ENCODE measurements around the gene CX3CL1. TPM values are rescaled to one million over a fixed set of nuclear protein-coding genes. Genes with fewer than 3 reads are reported as not detected.

CX3CL1 gene
- total RNA-seq, 2 experiments from 2014 or later, result not detected

GRCh38 chr16:57419506-57419905 is 47.2 kb downstream of the CX3CL1 start:
- Mint-ChIP-seq H3K4me3 (no peak overlapping the region), H3K27ac (no peak overlapping the region), H3K27me3 (no peaks in the 10 kb centered on the region), H3K36me3 (no peaks in the 10 kb centered on the region), H3K9me3 (no peaks in the 10 kb centered on the region), H3K4me1 (ENCODE audit: low read depth) (peaks cover 13% of the 10 kb centered on the region)
- DNase-seq, result no peak
- intact Hi-C loops (cut with micrococcal nuclease), result loop anchor here (1.0 to 5.0 kb wide), 4 partner anchors 100 to 337 kb away; no protein-coding TSS in a partner anchor
- ChIA-PET CTCF (interaction anchor here (0.8 to 6.6 kb wide), 18 partner anchors 10 to 174 kb away, joined by 3 to 210 read pairs (median 4); partner anchors contain the start of genes ARL2BP, CCL17, DOK4 and POLR2C), POLR2A (interaction anchor here (1.0 kb wide), 1 partner anchor 174 kb away, joined by 3 read pairs; no protein-coding TSS in a partner anchor)

- Mint-ChIP-seq H3K27ac (no peak overlapping the region), H3K9me3 (no peaks in the 10 kb centered on the region), H3K4me1 (ENCODE audit: low read depth) (peaks cover 6% of the 10 kb centered on the region), H3K4me3 (no peak overlapping the region), H3K27me3 (no peaks in the 10 kb centered on the region), H3K36me3 (peaks cover under 1% of the 10 kb centered on the region)
- ChIA-PET CTCF (interaction anchor here (0.9 to 6.6 kb wide), 5 partner anchors 22 to 122 kb away, joined by 3 to 103 read pairs (median 4); partner anchors contain the start of genes CIAPIN1 and COQ9), POLR2A (interaction anchor here (0.9 kb wide), 1 partner anchor 25 kb away, joined by 3 read pairs; the partner anchor contains the start of genes CIAPIN1 and COQ9)
- intact Hi-C loops (cut with micrococcal nuclease), result no loop called here
- DNase-seq, result no peak
Observed at GRCh38 chr16:57422026-57422944, 50.0 kb downstream of the CX3CL1 start.

GRCh38 chr16:57423152-57423551 is 50.9 kb downstream of the CX3CL1 start:
- Mint-ChIP-seq H3K27me3 (no peaks in the 10 kb centered on the region), H3K36me3 (peaks cover 7% of the 10 kb centered on the region), H3K4me1 (ENCODE audit: low read depth) (peaks cover 3% of the 10 kb centered on the region), H3K27ac (no peak overlapping the region), H3K9me3 (no peaks in the 10 kb centered on the region), H3K4me3 (no peak overlapping the region)
- ChIA-PET POLR2A (no interaction called here), CTCF (interaction anchor here (1.8 kb wide), 1 partner anchor 24 kb away, joined by 4 read pairs; the partner anchor contains the start of genes CIAPIN1 and COQ9)
- DNase-seq, result no peak
- intact Hi-C loops (cut with micrococcal nuclease), result no loop called here

GRCh38 chr16:57424583-57424982 is 52.3 kb downstream of the CX3CL1 start:
- Mint-ChIP-seq H3K36me3 (peaks cover 17% of the 10 kb centered on the region), H3K4me3 (no peak overlapping the region), H3K4me1 (ENCODE audit: low read depth) (no peaks in the 10 kb centered on the region), H3K9me3 (no peaks in the 10 kb centered on the region), H3K27ac (no peak overlapping the region), H3K27me3 (no peaks in the 10 kb centered on the region)
- ChIA-PET POLR2A (no interaction called here), CTCF (interaction anchor here (1.5 kb wide), 1 partner anchor 95 kb away, joined by 3 read pairs; no protein-coding TSS in a partner anchor)
- DNase-seq, result no peak
- intact Hi-C loops (cut with micrococcal nuclease), result no loop called here

- no peaks in the 10 kb centered on the region for H3K4me1 Mint-ChIP-seq (ENCODE audit: low read depth)
- no peak overlapping the region for H3K27ac Mint-ChIP-seq
- no peaks in the 10 kb centered on the region for H3K27me3 Mint-ChIP-seq
- ChIA-PET CTCF (interaction anchor here (0.9 to 2.5 kb wide), 2 partner anchors 9 to 126 kb away, joined by 3 to 12 read pairs; no protein-coding TSS in a partner anchor), POLR2A (no interaction called here)
- H3K36me3 Mint-ChIP-seq, result peaks cover 30% of the 10 kb centered on the region
- DNase-seq, result no peak
- H3K4me3 Mint-ChIP-seq, result no peak overlapping the region
- intact Hi-C loops (cut with micrococcal nuclease), result no loop called here
- no peaks in the 10 kb centered on the region for H3K9me3 Mint-ChIP-seq
Observed at GRCh38 chr16:57426356-57426755, 54.1 kb downstream of the CX3CL1 start.

GRCh38 chr16:57427307-57427706 is 55.0 kb downstream of the CX3CL1 start:
- H3K27ac Mint-ChIP-seq, result no peak overlapping the region

GRCh38 chr16:57427824-57428223 is 55.5 kb downstream of the CX3CL1 start:
- Mint-ChIP-seq H3K27ac (no peak overlapping the region), H3K4me3 (no peak overlapping the region), H3K9me3 (no peaks in the 10 kb centered on the region), H3K36me3 (peaks cover 36% of the 10 kb centered on the region), H3K4me1 (ENCODE audit: low read depth) (peaks cover 1% of the 10 kb centered on the region), H3K27me3 (no peaks in the 10 kb centered on the region)
- intact Hi-C loops (cut with micrococcal nuclease), result no loop called here
- POLR2A ChIA-PET, result no interaction called here
- no peak for DNase-seq
- CTCF ChIA-PET, result no interaction called here

More at GRCh38 chr16:57427307-57427706, 55.0 kb downstream of the CX3CL1 start:
- intact Hi-C loops (cut with micrococcal nuclease), result no loop called here
- no peak for DNase-seq
- Mint-ChIP-seq H3K27me3 (no peaks in the 10 kb centered on the region), H3K4me1 (ENCODE audit: low read depth) (no peaks in the 10 kb centered on the region), H3K36me3 (peaks cover 32% of the 10 kb centered on the region), H3K9me3 (no peaks in the 10 kb centered on the region), H3K4me3 (no peak overlapping the region)
- POLR2A ChIA-PET, result interaction anchor here (0.6 kb wide), 1 partner anchor 497 kb away, joined by 3 read pairs; no protein-coding TSS in a partner anchor
- CTCF ChIA-PET, result interaction anchor here (0.9 to 2.5 kb wide), 2 partner anchors 10 to 127 kb away, joined by 3 to 12 read pairs; no protein-coding TSS in a partner anchor

GRCh38 chr16:57430955-57431354 is 58.7 kb downstream of the CX3CL1 start:
- Mint-ChIP-seq H3K9me3 (no peaks in the 10 kb centered on the region), H3K27me3 (no peaks in the 10 kb centered on the region), H3K27ac (no peak overlapping the region), H3K4me1 (ENCODE audit: low read depth) (peaks cover 4% of the 10 kb centered on the region), H3K4me3 (no peak overlapping the region), H3K36me3 (peaks cover 57% of the 10 kb centered on the region)
- no peak for DNase-seq
- intact Hi-C loops (cut with micrococcal nuclease), result no loop called here
- ChIA-PET CTCF (interaction anchor here (0.7 to 2.8 kb wide), 2 partner anchors 13 to 89 kb away, joined by 3 to 24 read pairs; no protein-coding TSS in a partner anchor), POLR2A (interaction anchor here (1.7 kb wide), 1 partner anchor 16 kb away, joined by 4 read pairs; the partner anchor contains the start of genes CIAPIN1 and COQ9)

- no peak overlapping the region for H3K27ac Mint-ChIP-seq
- CTCF ChIA-PET, result interaction anchor here (1.7 to 2.2 kb wide), 3 partner anchors 15 to 87 kb away, joined by 5 to 12 read pairs (median 6); no protein-coding TSS in a partner anchor
- no peaks in the 10 kb centered on the region for H3K9me3 Mint-ChIP-seq
- H3K36me3 Mint-ChIP-seq, result peaks cover 58% of the 10 kb centered on the region
- POLR2A ChIA-PET, result no interaction called here
- peaks cover 4% of the 10 kb centered on the region for H3K4me1 Mint-ChIP-seq (ENCODE audit: low read depth)
- no peaks in the 10 kb centered on the region for H3K27me3 Mint-ChIP-seq
- DNase-seq, result no peak
- H3K4me3 Mint-ChIP-seq, result no peak overlapping the region
- intact Hi-C loops (cut with micrococcal nuclease), result no loop called here
Observed at GRCh38 chr16:57432505-57432904, 60.2 kb downstream of the CX3CL1 start.

GRCh38 chr16:57432989-57433388 is 60.7 kb downstream of the CX3CL1 start:
- DNase-seq, result no peak
- Mint-ChIP-seq H3K27me3 (no peaks in the 10 kb centered on the region), H3K4me1 (ENCODE audit: low read depth) (peaks cover 4% of the 10 kb centered on the region), H3K4me3 (no peak overlapping the region), H3K36me3 (peaks cover 53% of the 10 kb centered on the region), H3K9me3 (no peaks in the 10 kb centered on the region), H3K27ac (no peak overlapping the region)
- CTCF ChIA-PET, result interaction anchor here (1.7 to 2.2 kb wide), 3 partner anchors 16 to 87 kb away, joined by 5 to 12 read pairs (median 6); no protein-coding TSS in a partner anchor
- POLR2A ChIA-PET, result no interaction called here
- intact Hi-C loops (cut with micrococcal nuclease), result no loop called here

- no peaks in the 10 kb centered on the region for H3K27me3 Mint-ChIP-seq
- no peak for DNase-seq
- intact Hi-C loops (cut with micrococcal nuclease), result no loop called here
- H3K9me3 Mint-ChIP-seq, result no peaks in the 10 kb centered on the region
- H3K27ac Mint-ChIP-seq, result no peak overlapping the region
- ChIA-PET CTCF (interaction anchor here (0.6 to 2.2 kb wide), 3 partner anchors 17 to 122 kb away, joined by 3 to 12 read pairs (median 5); no protein-coding TSS in a partner anchor), POLR2A (no interaction called here)
- peaks cover 50% of the 10 kb centered on the region for H3K36me3 Mint-ChIP-seq
- peaks cover 4% of the 10 kb centered on the region for H3K4me1 Mint-ChIP-seq (ENCODE audit: low read depth)
- H3K4me3 Mint-ChIP-seq, result no peak overlapping the region
Observed at GRCh38 chr16:57434003-57434402, 61.7 kb downstream of the CX3CL1 start.

All from activated CD4-positive, alpha-beta memory T cell treated with anti-CD3 and anti-CD28 coated beads for 36 hours (primary cell).